ENCODE data around the gene ANKRD10. TPM values are rescaled to one million over a fixed set of nuclear protein-coding genes. Genes with fewer than 3 reads are reported as not detected.

The ANKRD10 gene
- total and polyA plus RNA-seq, 2 experiments from 2014 or later, result 250 to 277 TPM

DNA sequence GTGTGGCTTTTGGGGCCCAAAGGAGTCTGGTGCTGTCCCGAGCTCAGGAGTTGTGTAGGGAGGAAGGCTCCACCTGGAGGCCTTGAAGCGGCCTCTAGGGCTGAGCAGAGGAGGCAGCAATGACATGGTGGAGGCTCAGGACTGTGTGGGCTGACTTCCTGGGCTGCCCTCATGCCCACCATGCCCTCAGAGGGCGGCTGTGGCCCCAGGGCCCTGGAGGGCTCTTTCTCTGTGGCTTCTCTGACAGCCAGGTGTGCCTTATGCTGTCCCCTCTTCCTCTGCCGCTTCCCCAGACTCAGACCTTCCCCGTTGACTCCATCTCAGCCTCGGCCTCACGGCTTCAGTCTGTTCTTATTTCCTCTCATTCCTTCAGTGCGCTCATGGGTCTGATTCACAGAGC lies 35.5 kb upstream of the ANKRD10 start (continued):
- TF ChIP-seq, protein P1, sequence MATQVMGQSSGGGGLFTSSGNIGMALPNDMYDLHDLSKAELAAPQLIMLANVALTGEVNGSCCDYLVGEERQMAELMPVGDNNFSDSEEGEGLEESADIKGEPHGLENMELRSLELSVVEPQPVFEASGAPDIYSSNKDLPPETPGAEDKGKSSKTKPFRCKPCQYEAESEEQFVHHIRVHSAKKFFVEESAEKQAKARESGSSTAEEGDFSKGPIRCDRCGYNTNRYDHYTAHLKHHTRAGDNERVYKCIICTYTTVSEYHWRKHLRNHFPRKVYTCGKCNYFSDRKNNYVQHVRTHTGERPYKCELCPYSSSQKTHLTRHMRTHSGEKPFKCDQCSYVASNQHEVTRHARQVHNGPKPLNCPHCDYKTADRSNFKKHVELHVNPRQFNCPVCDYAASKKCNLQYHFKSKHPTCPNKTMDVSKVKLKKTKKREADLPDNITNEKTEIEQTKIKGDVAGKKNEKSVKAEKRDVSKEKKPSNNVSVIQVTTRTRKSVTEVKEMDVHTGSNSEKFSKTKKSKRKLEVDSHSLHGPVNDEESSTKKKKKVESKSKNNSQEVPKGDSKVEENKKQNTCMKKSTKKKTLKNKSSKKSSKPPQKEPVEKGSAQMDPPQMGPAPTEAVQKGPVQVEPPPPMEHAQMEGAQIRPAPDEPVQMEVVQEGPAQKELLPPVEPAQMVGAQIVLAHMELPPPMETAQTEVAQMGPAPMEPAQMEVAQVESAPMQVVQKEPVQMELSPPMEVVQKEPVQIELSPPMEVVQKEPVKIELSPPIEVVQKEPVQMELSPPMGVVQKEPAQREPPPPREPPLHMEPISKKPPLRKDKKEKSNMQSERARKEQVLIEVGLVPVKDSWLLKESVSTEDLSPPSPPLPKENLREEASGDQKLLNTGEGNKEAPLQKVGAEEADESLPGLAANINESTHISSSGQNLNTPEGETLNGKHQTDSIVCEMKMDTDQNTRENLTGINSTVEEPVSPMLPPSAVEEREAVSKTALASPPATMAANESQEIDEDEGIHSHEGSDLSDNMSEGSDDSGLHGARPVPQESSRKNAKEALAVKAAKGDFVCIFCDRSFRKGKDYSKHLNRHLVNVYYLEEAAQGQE (IDR thresholded peaks at IDR 0.05; ENCODE audit: unreplicated experiment), result no peak
- TF ChIP-seq CREB1 (CRISPR knock-in tag; IDR thresholded peaks at IDR 0.05; ENCODE audit: low read depth) (no peak), POLR2AphosphoS5 (IDR thresholded peaks at IDR 0.05; ENCODE audit: low read depth) (no peak), EZH2 (IDR thresholded peaks at IDR 0.05; ENCODE audit: low read depth, unreplicated experiment) (no peak), STAT1 (IDR thresholded peaks at IDR 0.05; ENCODE audit: unreplicated experiment) (no peak), JUNB (IDR thresholded peaks at IDR 0.05; ENCODE audit: unreplicated experiment) (no peak)

DNA sequence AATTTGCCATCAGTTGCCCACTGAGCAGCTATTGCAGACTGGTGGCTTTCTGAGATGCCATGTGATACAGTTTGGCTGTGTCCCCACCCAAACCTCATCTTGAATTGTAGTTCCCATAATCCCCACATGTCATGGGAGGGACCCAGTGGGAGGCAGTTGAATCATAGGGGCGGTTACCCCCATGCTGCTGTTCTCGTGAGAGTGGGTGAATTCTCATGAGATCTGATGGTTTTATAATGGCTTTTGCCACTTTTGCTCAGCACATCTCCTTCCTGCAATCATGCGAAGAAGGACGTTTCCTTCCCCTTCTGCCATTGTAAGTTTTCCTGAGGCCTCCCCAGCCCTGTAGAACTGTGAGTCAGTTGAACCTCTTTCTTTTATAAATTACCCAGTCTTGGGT lies 34.8 kb upstream of the ANKRD10 start:
- Histone ChIP-seq H3K27me3 (ENCODE audit: insufficient read depth) (no peaks in the 10 kb centered on the region), H3K27ac (ENCODE audit: low read depth) (no peak overlapping the region), H3K4me1 (ENCODE audit: insufficient read depth) (no peaks in the 10 kb centered on the region), H2AFZ (no peak overlapping the region), H3K4me2 (no peak overlapping the region), H3K79me2 (replicated peaks; ENCODE audit: insufficient read depth) (no peaks in the 10 kb centered on the region), H4K20me1 (replicated peaks; ENCODE audit: insufficient read depth) (no peaks in the 10 kb centered on the region), H3F3A (replicated peaks; ENCODE audit: low read depth) (no peaks in the 10 kb centered on the region), H3K4me3 (no peak overlapping the region), H3K36me3 (ENCODE audit: insufficient read depth) (no peaks in the 10 kb centered on the region), H3K9me2 (ENCODE audit: insufficient read depth) (peaks cover 5% of the 10 kb centered on the region; the same call in 1 of the 2 replicates)
- no peaks in the 10 kb centered on the region for H3K36me3 Mint-ChIP-seq (ENCODE audit: low read depth)
- H3K27me3 Mint-ChIP-seq (ENCODE audit: insufficient read depth, low read depth, poor library complexity), result no peaks in the 10 kb centered on the region
- DNase-seq (ENCODE audit: low spot score), result no peak
- H3K9me3 Mint-ChIP-seq, result no peaks in the 10 kb centered on the region
- TF ChIP-seq EZH2 (IDR thresholded peaks at IDR 0.05; ENCODE audit: low read depth, unreplicated experiment), result no peak
- TF ChIP-seq, protein P2, sequence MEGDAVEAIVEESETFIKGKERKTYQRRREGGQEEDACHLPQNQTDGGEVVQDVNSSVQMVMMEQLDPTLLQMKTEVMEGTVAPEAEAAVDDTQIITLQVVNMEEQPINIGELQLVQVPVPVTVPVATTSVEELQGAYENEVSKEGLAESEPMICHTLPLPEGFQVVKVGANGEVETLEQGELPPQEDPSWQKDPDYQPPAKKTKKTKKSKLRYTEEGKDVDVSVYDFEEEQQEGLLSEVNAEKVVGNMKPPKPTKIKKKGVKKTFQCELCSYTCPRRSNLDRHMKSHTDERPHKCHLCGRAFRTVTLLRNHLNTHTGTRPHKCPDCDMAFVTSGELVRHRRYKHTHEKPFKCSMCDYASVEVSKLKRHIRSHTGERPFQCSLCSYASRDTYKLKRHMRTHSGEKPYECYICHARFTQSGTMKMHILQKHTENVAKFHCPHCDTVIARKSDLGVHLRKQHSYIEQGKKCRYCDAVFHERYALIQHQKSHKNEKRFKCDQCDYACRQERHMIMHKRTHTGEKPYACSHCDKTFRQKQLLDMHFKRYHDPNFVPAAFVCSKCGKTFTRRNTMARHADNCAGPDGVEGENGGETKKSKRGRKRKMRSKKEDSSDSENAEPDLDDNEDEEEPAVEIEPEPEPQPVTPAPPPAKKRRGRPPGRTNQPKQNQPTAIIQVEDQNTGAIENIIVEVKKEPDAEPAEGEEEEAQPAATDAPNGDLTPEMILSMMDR (conservative IDR thresholded peaks at IDR 0.05; ENCODE audit: low read depth in 2 of 2), result no peak
- no peak for TF ChIP-seq JUNB (IDR thresholded peaks at IDR 0.05; ENCODE audit: unreplicated experiment)
- no peak for TF ChIP-seq EZH2phosphoT487 (IDR thresholded peaks at IDR 0.05; ENCODE audit: unreplicated experiment)
- no peak for TF ChIP-seq ZNF114 (CRISPR knock-in tag; IDR thresholded peaks at IDR 0.05)
- TF ChIP-seq, protein P1 (IDR thresholded peaks at IDR 0.05; ENCODE audit: unreplicated experiment), result no peak
- TF ChIP-seq CREB1 (CRISPR knock-in tag; IDR thresholded peaks at IDR 0.05; ENCODE audit: low read depth), result no peak
- TF ChIP-seq, protein P3, sequence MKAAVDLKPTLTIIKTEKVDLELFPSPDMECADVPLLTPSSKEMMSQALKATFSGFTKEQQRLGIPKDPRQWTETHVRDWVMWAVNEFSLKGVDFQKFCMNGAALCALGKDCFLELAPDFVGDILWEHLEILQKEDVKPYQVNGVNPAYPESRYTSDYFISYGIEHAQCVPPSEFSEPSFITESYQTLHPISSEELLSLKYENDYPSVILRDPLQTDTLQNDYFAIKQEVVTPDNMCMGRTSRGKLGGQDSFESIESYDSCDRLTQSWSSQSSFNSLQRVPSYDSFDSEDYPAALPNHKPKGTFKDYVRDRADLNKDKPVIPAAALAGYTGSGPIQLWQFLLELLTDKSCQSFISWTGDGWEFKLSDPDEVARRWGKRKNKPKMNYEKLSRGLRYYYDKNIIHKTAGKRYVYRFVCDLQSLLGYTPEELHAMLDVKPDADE (IDR thresholded peaks at IDR 0.05), result no peak
- TF ChIP-seq STAT1 (IDR thresholded peaks at IDR 0.05; ENCODE audit: unreplicated experiment), result no peak
- H3K4me3 Mint-ChIP-seq, result no peak overlapping the region
- ATAC-seq, result no peak
- H3K27ac Mint-ChIP-seq, result no peak overlapping the region
- no peaks in the 10 kb centered on the region; the same call in 2 of the 3 replicates for H3K4me1 Mint-ChIP-seq
